Ectodermal cell (in vitro differentiated cells): ENCODE results near the gene KIF18B.

Experiments used
- H3K27ac ChIP-seq: 2 replicates; pipeline ENCODE4 v1.7.0; 2013; ENCODE audit warnings: mild to moderate bottlenecking, low read depth, low read length; ENCODE audit not compliant: insufficient read depth, poor library complexity, severe bottlenecking
- H3K27me3 ChIP-seq: 2 replicates; pipeline ENCODE4 v1.7.0; 2013; ENCODE audit warnings: mild to moderate bottlenecking, low read length; ENCODE audit not compliant: insufficient read depth, control insufficient read depth, poor library complexity, severe bottlenecking
- H3K36me3 ChIP-seq: one replicate; pipeline ENCODE4 v1.7.0; 2013; ENCODE audit warnings: low read length; ENCODE audit not compliant: control insufficient read depth, insufficient read depth
- H3K4me1 ChIP-seq: one replicate; pipeline ENCODE4 v1.7.0; 2013; ENCODE audit warnings: low read length; ENCODE audit not compliant: control insufficient read depth, insufficient read depth
- H3K4me3 ChIP-seq: 2 replicates; pipeline ENCODE4 v1.7.0; 2013; ENCODE audit warnings: low read depth, low read length, control low read depth; ENCODE audit not compliant: insufficient read depth
- H3K9me3 ChIP-seq: 2 replicates; pipeline ENCODE4 v1.7.0; 2013; ENCODE audit warnings: mild to moderate bottlenecking, low read length, moderate library complexity; ENCODE audit not compliant: control insufficient read depth
- WGBS, 2 experiments: methylation state at CpG; one replicate each; pipeline ENCODE4 v1.1.7; 2013; ENCODE audit warnings: missing lambda C conversion rate in 2 of 2; 5-methylcytosine and 5-hydroxymethylcytosine counted together

Gene KIF18B

GRCh38 chr17:44918006-44918405 is 29.6 kb downstream of the KIF18B start:
- H3K27ac ChIP-seq = no peak overlapping the region
- peaks cover 25% of the 10 kb centered on the region for H3K4me1 ChIP-seq
- H3K9me3 ChIP-seq = no peaks in the 10 kb centered on the region
- H3K36me3 ChIP-seq = no peaks in the 10 kb centered on the region
- peaks cover 13% of the 10 kb centered on the region for H3K27me3 ChIP-seq
- no peak overlapping the region for H3K4me3 ChIP-seq
- whole genome bisulfite sequencing, 2 experiments = 95 to 97% methylated on average over 2 of the region's 2 CpGs

GRCh38 chr17:44917456-44917855 is 30.1 kb downstream of the KIF18B start:
- Histone ChIP-seq H3K27me3 (peaks cover 19% of the 10 kb centered on the region), H3K4me3 (no peak overlapping the region), H3K27ac (no peak overlapping the region), H3K4me1 (peaks cover 20% of the 10 kb centered on the region), H3K36me3 (no peaks in the 10 kb centered on the region), H3K9me3 (no peaks in the 10 kb centered on the region)
- 91 to 92% methylated on average over 6 of the region's 6 CpGs for WGBS, 2 experiments

- no peak overlapping the region for H3K27ac ChIP-seq
- H3K4me1 ChIP-seq = peaks cover 14% of the 10 kb centered on the region
- no peak overlapping the region for H3K4me3 ChIP-seq
- H3K36me3 ChIP-seq = no peaks in the 10 kb centered on the region
- WGBS, 2 experiments = 86 to 94% methylated on average over 10 of the region's 10 CpGs
- H3K9me3 ChIP-seq = no peaks in the 10 kb centered on the region
- peaks cover 25% of the 10 kb centered on the region for H3K27me3 ChIP-seq
Observed at GRCh38 chr17:44916781-44917241, 30.8 kb downstream of the KIF18B start.

- H3K4me1 ChIP-seq = peaks cover 11% of the 10 kb centered on the region
- WGBS, 2 experiments = 89 to 90% methylated on average over 11 of the region's 11 CpGs
- no peaks in the 10 kb centered on the region for H3K36me3 ChIP-seq
- no peaks in the 10 kb centered on the region for H3K9me3 ChIP-seq
- no peak overlapping the region for H3K4me3 ChIP-seq
- H3K27ac ChIP-seq = no peak overlapping the region
- H3K27me3 ChIP-seq = peaks cover 32% of the 10 kb centered on the region
Observed at GRCh38 chr17:44915862-44916780, 31.5 kb downstream of the KIF18B start.

GRCh38 chr17:44915321-44915726 is 32.2 kb downstream of the KIF18B start, which contains the start of gene GFAP:
Gene GFAP (minus strand): TSS chr17:44915500. CDS start chr17:44915486, 14 bp downstream.
- Histone ChIP-seq H3K27ac (no peak within 1 kb of the TSS), H3K4me3 (no peak within 1 kb of the TSS), H3K36me3 (no peaks in the 10 kb centered on the region), H3K9me3 (no peaks in the 10 kb centered on the region), H3K27me3 (peaks cover 36% of the 10 kb centered on the region), H3K4me1 (peaks cover 10% of the 10 kb centered on the region)
- WGBS, 2 experiments = 91 to 94% methylated on average over 17 of the region's 17 CpGs

- Histone ChIP-seq H3K36me3 (no peaks in the 10 kb centered on the region), H3K9me3 (no peaks in the 10 kb centered on the region), H3K4me1 (peaks cover 10% of the 10 kb centered on the region), H3K4me3 (no peak overlapping the region), H3K27me3 (peaks cover 36% of the 10 kb centered on the region), H3K27ac (no peak overlapping the region)
- WGBS, 2 experiments = 87 to 91% methylated on average over 19 of the region's 19 CpGs
Observed at GRCh38 chr17:44914698-44915271, 32.8 kb downstream of the KIF18B start.

- Histone ChIP-seq H3K27me3 (peaks cover 36% of the 10 kb centered on the region), H3K9me3 (no peaks in the 10 kb centered on the region), H3K27ac (no peak overlapping the region), H3K4me1 (peaks cover 10% of the 10 kb centered on the region), H3K36me3 (no peaks in the 10 kb centered on the region), H3K4me3 (no peak overlapping the region)
- WGBS, 2 experiments = 90 to 91% methylated on average over 4 of the region's 4 CpGs
Observed at GRCh38 chr17:44914148-44914547, 33.4 kb downstream of the KIF18B start.

- Histone ChIP-seq H3K4me1 (peaks cover 10% of the 10 kb centered on the region), H3K9me3 (no peaks in the 10 kb centered on the region), H3K4me3 (no peak overlapping the region), H3K27me3 (peaks cover 36% of the 10 kb centered on the region), H3K36me3 (no peaks in the 10 kb centered on the region), H3K27ac (no peak overlapping the region)
- WGBS, 2 experiments = 72 to 75% methylated on average over 5 to 6 of the region's 6 CpGs
Observed at GRCh38 chr17:44913676-44914075, 33.9 kb downstream of the KIF18B start.

- no peak overlapping the region for H3K27ac ChIP-seq
Observed at GRCh38 chr17:44912763-44913544, 34.6 kb downstream of the KIF18B start.

More at GRCh38 chr17:44912763-44913544, 34.6 kb downstream of the KIF18B start:
- Histone ChIP-seq H3K27me3 (peaks cover 36% of the 10 kb centered on the region), H3K4me3 (no peak overlapping the region), H3K9me3 (no peaks in the 10 kb centered on the region), H3K4me1 (peaks cover 10% of the 10 kb centered on the region), H3K36me3 (no peaks in the 10 kb centered on the region)
- 88 to 91% methylated on average over 14 of the region's 14 CpGs for WGBS, 2 experiments
